Thyroid gland (tissue), 4 donors: ENCODE data around the gene TBC1D22A. TPM values are rescaled to one million over a fixed set of nuclear protein-coding genes. Genes with fewer than 3 reads are reported as not detected.
A peak's percentile ranks its signal among the peaks of the same experiment; 100 is the strongest.

ENCODE experiments used
- DNase-seq, 2 donors: peaks; one replicate each; pipeline ENCODE4 v3.0.0-alpha.2; 2019
- H3K27ac ChIP-seq, 3 donors: fragments of 200-600 bp; sonication (generic); 1 replicate in 2 of 3; 2 replicates in 1 of 3; pipeline ENCODE4 v1.5.1; 2016 to 2019; ENCODE audit warnings: mild to moderate bottlenecking in 1 of 3, moderate library complexity in 1 of 3
- H3K27me3 ChIP-seq: fragments of 200-600 bp; sonication (generic); one replicate; pipeline ENCODE4 v1.5.1; 2019
- H3K36me3 ChIP-seq, 2 donors: fragments of 200-600 bp; sonication (generic); one replicate each; pipeline ENCODE4 v1.5.1; 2016 to 2019
- H3K4me1 ChIP-seq, 2 donors: fragments of 200-600 bp; sonication (generic); one replicate each; pipeline ENCODE4 v1.5.1; 2017 to 2019
- H3K4me3 ChIP-seq, 3 donors: fragments of 200-600 bp; sonication (generic); replicated peaks in 1 of 3; 1 replicate in 2 of 3; 2 replicates in 1 of 3; pipeline ENCODE4 v1.5.1; 2016; ENCODE audit warnings: mild to moderate bottlenecking in 1 of 3
- H3K9me3 ChIP-seq: fragments of 200-600 bp; sonication (generic); one replicate; pipeline ENCODE4 v1.5.1; 2017
- CTCF ChIP-seq, 6 experiments: fragments of 200-600 bp in 3 of 6; fragments of 450-650 bp in 3 of 6; sonication (generic) in 3 of 6; IDR thresholded peaks; one replicate each; pipeline ENCODE4 v1.5.1; 2016 to 2019; ENCODE audit warnings: antibody characterized with exemption in 6 of 6, mild to moderate bottlenecking in 2 of 6, inconsistent platforms in 1 of 6, moderate library complexity in 1 of 6
- POLR2A ChIP-seq, 2 donors: fragments of 450-650 bp; IDR thresholded peaks; one replicate each; pipeline ENCODE4 v1.6.1; 2017; ENCODE audit warnings: antibody characterized with exemption in 2 of 2, mild to moderate bottlenecking in 2 of 2, moderate library complexity in 1 of 2
- WGBS, 2 donors: methylation state at CpG; one replicate each; pipeline ENCODE4 v1.1.5; 2017; 5-methylcytosine and 5-hydroxymethylcytosine counted together
- intact Hi-C: fragments of 100-400 bp; cut with DNase I; formaldehyde crosslinking; loops from one replicate; pipeline ENCODE4 v1.15.1; 2023
- total RNA-seq, 4 donors: library from RNA; depleted of rRNA; stranded (reverse); fragments of >200 nt; gene quantifications; one replicate each; pipeline ENCODE4 v1.2.3, GENCODE V29; 2016

Gene TBC1D22A
- total RNA-seq, 4 donors from 2014 or later: 26.7 to 34.6 (median 33.2) TPM

- WGBS, 2 donors: 93 to 95% methylated on average over 13 of the region's 13 CpGs
- Histone ChIP-seq H3K27me3 (no peaks in the 10 kb centered on the region), H3K4me1 (peaks cover 26 to 34% of the 10 kb centered on the region in 2 donors), H3K9me3 (no peaks in the 10 kb centered on the region), H3K4me3 (no peak overlapping the region), H3K27ac (peak overlapping the region; percentile 74 to 81 (median 76)), H3K36me3 (no peaks in the 10 kb centered on the region)
- TF ChIP-seq CTCF (IDR thresholded peaks at IDR 0.05) (no peak), POLR2A (IDR thresholded peaks at IDR 0.05) (no peak)
- DNase-seq: no peak
- intact Hi-C loops: loop anchor here (10.0 kb wide), 1 partner anchor 150 kb away; no protein-coding TSS in a partner anchor
These were observed 232.5 kb downstream of the TBC1D22A start for GRCh38 chr22:46994983-46995382.

GRCh38 chr22:46995501-46996360 is 233.3 kb downstream of the TBC1D22A start:
- Histone ChIP-seq H3K9me3 (no peaks in the 10 kb centered on the region), H3K4me3 (no peak overlapping the region), H3K27ac (peak overlapping the region in 2 of 3 donors; percentile 74 to 81), H3K4me1 (peaks cover 26 to 40% of the 10 kb centered on the region in 2 donors), H3K36me3 (no peaks in the 10 kb centered on the region), H3K27me3 (no peaks in the 10 kb centered on the region)
- TF ChIP-seq POLR2A (IDR thresholded peaks at IDR 0.05) (no peak), CTCF (IDR thresholded peaks at IDR 0.05) (no peak)
- intact Hi-C loops: loop anchor here (10.0 kb wide), 1 partner anchor 149 kb away; no protein-coding TSS in a partner anchor
- WGBS, 2 donors: 93 to 94% methylated on average over 13 to 20 of the region's 24 CpGs
- DNase-seq: no peak

- no peak overlapping the region for H3K4me3 ChIP-seq
- DNase-seq: peak; percentile 52 to 53
- H3K4me1 ChIP-seq: peaks cover 26 to 40% of the 10 kb centered on the region in 2 donors
- no peaks in the 10 kb centered on the region for H3K27me3 ChIP-seq
- H3K36me3 ChIP-seq: no peaks in the 10 kb centered on the region
- peak overlapping the region in 2 of 3 donors; percentile 62 to 74 for H3K27ac ChIP-seq
- 83 to 87% methylated on average over 11 of the region's 11 CpGs for WGBS, 2 donors
- intact Hi-C loops: loop anchor here (10.0 kb wide), 1 partner anchor 148 kb away; no protein-coding TSS in a partner anchor
- H3K9me3 ChIP-seq: no peaks in the 10 kb centered on the region
- no peak for TF ChIP-seq POLR2A (IDR thresholded peaks at IDR 0.05)
- TF ChIP-seq CTCF (IDR thresholded peaks at IDR 0.05): peak in 3 of 6 experiments; percentile 19 to 24 (median 20)
These were observed 234.3 kb downstream of the TBC1D22A start for GRCh38 chr22:46996595-46997310.

- intact Hi-C loops: loop anchor here (10.0 kb wide), 1 partner anchor 147 kb away; no protein-coding TSS in a partner anchor
- Histone ChIP-seq H3K36me3 (no peaks in the 10 kb centered on the region), H3K27ac (peak overlapping the region in 1 of 3 donors; percentile 29), H3K27me3 (no peaks in the 10 kb centered on the region), H3K9me3 (no peaks in the 10 kb centered on the region), H3K4me3 (no peak overlapping the region), H3K4me1 (peaks cover 26 to 40% of the 10 kb centered on the region in 2 donors)
- 89 to 91% methylated on average over 15 of the region's 15 CpGs for WGBS, 2 donors
- TF ChIP-seq POLR2A (IDR thresholded peaks at IDR 0.05) (no peak), CTCF (IDR thresholded peaks at IDR 0.05) (no peak)
- no peak for DNase-seq
These were observed 235.0 kb downstream of the TBC1D22A start for GRCh38 chr22:46997311-46997970.
